Ovary (tissue), 3 donors: Measurements from ENCODE around the gene ITGA3.

Source experiments
- CTCF ChIP-seq, 3 donors: fragments of 450-650 bp in 2 of 3; fragments of 200-600 bp in 1 of 3; IDR thresholded peaks; one replicate each; pipeline versions ENCODE4 v1.5.1 to v1.8.0; 2016 to 2022; ENCODE audit warnings: antibody characterized with exemption in 3 of 3, mild to moderate bottlenecking in 1 of 3
- POLR2A ChIP-seq: fragments of 450-650 bp; IDR thresholded peaks from one replicate; pipeline ENCODE4 v1.6.1; 2017; ENCODE audit warnings: antibody characterized with exemption, mild to moderate bottlenecking, moderate library complexity
- donor health status: DM: no; HTN: no; CAD: no.

- TF ChIP-seq CTCF (IDR thresholded peaks at IDR 0.05) = no peak
- no peak for TF ChIP-seq POLR2A
Measured at GRCh38 chr17:50056961-50057330, 1.0 kb downstream of the ITGA3 start.
